ENCODE measurements around the gene HAPSTR1.
"Not testable (repeated sequence)": the region's sequence is repeated elsewhere in the genome, so short reads cannot be mapped to it uniquely, and the experiment has no call there.

Gene HAPSTR1, protein sequence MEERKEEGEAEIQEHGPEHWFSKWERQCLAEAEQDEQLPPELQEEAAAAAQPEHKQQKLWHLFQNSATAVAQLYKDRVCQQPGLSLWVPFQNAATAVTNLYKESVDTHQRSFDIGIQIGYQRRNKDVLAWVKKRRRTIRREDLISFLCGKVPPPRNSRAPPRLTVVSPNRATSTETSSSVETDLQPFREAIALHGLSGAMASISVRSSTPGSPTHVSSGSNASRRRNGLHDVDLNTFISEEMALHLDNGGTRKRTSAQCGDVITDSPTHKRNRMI

DNA sequence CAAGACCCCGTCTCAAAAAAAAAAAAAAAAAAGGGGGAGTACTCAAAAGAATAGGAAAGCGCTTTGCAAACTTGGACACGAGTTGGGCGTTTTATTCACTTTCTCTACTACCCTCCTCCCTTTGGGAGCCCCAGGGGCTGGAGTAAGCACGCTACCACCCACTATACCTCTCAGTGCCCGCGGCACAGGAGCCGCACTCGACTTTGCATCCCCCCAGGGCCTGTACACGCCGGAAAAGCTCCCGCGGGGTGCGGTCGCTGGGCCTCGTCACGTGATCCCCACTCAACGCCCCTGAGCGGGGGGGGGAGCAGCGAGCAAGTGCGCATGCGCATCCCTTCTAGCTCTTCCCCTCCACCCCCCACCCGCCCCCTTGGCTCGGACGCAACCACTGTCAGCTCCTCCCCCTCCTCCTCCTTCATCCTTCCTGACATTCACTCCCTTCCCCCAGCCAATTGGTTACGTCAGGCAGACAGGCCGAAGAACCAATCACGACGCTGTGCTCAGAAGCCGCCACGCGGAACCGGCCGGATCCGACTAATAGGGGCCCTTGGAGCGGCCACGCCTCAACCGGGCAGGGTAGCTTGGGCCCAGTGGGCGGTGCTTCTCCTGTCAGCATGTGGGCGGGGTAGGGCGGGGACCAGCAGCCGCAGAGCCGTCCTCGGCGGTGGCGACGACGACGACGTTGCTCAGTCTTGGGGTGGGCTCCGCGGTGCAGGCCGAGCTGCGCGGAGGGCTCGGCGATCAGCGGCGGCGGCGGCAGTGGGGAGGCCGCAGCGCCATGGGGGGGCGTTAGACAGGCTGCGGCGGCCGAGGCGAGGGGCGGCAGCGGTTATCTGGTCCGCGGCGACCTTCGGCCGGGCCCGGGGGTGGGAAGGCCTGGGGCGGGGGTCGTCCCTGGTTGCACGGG, at the start of gene HAPSTR1:
Gene HAPSTR1, plus strand, starts transcription at position 685 of the 907 bp plus-strand sequence. CDS start 401 bp downstream, outside the sequence.
- DNase-seq (ENCODE audit: low read depth, low spot score), result peak; percentile 99

DNA sequence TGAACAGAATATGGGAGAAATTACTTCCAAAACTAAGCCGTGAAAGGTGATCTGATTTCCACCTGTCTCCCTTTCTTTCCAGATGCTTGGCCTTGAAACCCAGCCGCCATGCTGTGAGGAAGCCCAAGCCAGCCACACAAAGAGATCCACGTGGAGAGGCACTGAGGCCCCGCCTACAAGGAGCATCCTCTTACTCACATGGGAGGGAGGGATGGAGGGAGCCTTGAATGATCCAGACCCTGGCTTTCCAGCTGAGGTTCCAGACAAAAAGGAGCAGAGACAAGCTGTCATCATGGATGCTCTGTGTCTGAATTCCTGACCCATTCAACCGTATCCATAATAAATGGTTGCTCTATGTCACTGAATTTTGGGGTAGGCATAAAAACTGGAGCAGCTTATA, 48.9 kb upstream of the HAPSTR1 start:
- no peak for DNase-seq (ENCODE audit: low read depth, low spot score)

DNA sequence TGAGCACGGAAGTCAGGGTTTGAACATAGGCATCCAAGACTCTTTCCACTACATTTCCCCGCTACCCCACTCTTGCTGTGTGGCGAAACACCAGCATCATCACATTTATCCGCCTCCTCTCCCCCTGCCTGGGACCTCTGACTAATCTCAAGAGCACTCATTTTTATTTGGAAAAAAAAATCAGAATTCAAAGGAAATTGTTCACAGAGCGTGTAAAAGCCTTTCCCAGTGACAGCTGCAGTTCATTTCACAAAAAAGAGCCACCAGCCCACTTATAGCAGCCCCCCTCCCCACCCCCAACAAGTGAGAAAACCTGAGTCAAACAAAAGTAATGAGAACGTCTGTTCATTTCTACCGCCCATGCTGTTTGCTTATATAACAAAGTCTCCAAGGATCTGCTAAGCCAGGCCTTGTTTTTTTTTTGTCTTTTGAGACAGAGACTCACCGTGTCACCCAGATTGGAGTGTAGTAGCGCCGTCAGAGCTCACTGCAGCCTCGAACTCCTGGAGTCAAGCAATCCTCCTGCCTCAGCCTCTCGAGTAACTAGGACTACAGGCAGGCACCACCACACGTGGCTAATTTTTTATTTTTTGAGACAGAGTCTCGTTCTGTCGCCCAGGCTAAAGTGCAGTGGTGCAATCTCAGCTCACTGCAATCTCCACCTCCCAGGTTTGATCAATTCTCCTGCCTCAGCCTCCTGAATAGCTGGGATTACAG, 48.3 kb upstream of the HAPSTR1 start:
- DNase-seq (ENCODE audit: low read depth, low spot score), result no peak

DNA sequence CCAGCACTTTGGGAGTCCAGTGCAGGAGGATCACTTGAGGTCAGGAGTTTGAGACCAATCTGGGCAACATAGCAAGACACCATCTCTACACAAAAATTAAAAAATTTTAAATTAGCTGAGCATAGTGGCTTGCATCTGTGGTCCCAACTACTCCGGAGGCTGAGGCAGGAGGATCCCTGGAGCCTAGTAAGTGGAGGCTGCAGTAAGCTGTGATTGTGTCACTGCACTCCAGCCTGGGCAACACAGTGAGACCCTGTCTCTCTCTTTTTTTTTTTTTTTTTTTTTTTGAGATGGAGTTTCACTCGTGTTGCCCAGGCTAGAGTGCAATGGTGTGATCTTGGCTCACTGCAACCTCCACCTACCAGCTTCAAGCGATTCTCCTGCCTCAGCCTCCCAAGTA, 45.9 kb upstream of the HAPSTR1 start:
- not testable (repeated sequence) for DNase-seq (ENCODE audit: low read depth, low spot score)

DNA sequence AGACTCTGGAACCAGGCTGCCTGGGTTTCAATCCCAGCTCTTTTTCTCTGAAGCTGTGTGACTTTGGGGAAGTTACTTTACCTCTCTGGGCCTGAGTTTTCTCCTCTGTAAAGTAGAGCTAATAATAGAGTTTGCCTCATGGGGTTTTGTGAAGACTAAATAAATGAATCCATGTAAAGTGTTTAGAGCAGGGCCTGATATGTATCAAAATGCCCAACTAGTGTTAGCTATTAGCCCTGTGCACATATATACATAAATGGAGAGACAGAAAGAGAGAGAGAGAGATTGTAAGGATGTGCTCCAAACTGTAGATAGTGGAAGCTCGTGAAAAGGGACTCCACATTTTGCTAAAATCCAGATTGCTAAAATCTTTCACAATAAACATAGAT, 44.8 kb upstream of the HAPSTR1 start:
- DNase-seq (ENCODE audit: low read depth, low spot score), result no peak

DNA sequence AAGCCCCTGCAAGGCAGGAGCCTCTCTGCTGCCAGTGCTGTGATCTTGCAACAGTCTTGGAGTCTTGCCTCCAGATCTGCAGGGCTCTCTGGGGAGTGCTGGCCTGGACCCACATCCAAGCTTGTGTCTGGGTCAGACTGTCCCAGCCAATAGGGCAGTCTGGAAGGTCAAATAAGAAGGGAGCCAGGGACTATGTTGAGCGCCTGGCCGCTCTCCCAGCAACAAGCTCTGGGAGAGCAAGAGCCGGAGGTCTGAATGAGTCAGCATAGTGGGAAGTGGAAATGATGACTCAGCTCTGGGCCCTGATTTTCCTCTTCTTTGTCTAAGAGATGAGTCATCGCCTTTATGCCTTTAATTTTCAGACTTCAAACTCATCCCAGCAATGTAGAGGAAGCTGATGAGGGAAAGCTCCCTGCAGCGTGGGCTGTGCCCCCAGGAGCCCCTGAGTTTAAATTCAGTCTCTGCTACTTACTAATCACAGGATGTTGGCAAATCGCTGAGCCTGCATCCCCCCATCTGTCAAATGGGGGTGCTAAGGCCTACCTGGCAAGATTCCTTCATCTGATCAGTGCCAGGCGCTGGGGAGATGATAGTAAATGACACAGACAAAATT, 43.6 kb upstream of the HAPSTR1 start:
- DNase-seq (ENCODE audit: low read depth, low spot score), result peak; percentile 95

DNA sequence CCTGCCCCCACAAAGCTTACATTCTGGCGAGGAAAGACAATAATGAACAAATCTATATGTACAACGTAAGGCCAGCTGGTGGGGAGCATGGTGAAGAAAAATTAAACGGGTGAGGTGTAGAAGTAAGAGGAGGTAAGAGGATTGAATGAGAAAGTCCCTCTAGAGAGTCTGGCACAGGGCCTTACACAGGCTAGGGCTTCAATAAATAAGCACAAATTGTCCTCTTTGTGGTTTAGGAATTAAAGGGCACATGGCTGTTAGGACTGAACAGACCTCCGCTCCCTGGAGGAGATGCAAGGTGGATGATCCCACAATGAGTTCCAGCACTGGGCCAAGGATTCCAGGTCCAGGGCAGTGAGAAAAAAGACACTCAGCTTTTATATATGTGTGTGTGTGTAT, 43.1 kb upstream of the HAPSTR1 start:
- no peak for DNase-seq (ENCODE audit: low read depth, low spot score)

DNA sequence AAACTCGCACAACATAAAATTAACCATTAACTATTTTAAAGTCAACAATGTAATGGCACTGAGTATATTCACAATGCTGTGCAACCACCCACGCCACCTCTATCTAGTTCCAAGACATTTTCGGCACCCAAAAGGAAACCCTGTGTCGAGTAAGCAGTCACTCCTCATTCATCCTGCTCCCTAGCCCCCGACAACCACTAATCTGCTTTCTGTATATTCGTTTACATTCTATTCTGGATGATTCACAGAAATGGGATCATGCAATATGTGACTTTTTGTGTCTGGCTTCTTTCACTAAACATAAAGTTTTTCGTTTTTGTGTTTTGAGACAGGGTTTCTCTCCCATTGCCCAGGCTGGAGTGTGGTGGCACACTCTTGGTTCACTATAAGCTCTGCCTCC, 42.2 kb upstream of the HAPSTR1 start:
- DNase-seq (ENCODE audit: low read depth, low spot score), result no peak

DNA sequence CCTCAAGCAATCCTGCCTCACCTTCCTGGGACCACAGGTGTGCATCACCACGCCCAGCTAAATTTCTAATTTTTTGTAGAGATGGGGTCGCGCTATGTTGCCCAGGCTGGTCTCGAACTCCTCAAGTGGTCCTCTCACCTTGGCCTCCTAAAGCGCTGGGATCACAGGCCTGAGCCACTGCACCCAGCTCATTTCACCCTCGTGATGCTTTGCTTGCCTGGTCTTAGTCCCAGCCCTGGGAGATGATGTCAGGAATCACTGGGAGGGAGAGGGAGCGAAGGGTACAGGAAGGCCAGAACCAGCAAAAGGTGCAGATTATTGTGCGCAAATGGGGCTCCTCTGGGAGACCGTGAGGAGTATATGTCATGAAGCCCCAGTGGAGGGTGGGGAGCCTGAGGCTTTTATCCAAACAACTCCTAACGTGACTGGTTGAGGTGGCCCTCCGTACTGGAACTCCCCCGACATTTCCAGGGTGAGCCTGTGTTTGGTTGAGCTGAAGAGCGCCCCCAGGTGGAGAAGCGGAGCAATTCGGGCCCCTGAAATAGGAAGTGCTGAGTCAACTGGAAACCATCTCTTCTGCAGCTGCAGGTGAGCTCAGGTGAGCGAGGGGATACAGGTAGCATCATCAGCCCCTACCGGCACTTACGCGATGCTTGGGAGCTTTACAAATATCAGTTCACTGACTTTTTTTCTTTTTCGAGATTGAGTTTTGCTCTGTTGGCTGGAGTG, 41.2 kb upstream of the HAPSTR1 start:
- no peak for DNase-seq (ENCODE audit: low read depth, low spot score)

DNA sequence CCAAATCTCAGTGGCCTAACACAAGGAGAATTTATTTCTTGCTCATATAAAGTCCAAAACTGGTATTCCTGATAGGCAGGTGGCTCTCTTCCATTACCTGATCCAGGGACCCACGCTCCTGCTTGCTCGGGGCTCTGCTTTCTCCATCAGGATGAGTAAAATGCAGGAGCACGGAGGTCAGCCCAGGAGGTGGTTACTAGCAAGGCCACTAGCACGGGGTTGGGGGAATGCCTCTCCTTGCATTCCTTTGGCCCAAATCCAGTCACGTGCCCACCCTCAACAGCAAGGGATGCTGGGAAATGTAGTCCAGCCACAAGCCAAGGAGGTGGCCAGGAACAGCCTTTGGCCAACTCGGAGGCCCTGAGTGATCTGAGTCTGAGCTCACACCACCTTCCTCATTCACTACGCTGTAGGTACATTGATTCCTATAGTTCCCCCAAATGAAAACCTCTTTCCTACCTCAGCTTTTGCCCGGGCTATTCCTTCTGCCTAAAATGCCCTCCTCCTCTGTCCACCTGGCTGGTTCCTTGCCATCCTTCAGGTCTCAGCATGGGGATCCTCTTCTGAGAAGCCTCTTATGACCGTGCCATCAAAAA, 38.3 kb upstream of the HAPSTR1 start:
- DNase-seq (ENCODE audit: low read depth, low spot score), result no peak

DNA sequence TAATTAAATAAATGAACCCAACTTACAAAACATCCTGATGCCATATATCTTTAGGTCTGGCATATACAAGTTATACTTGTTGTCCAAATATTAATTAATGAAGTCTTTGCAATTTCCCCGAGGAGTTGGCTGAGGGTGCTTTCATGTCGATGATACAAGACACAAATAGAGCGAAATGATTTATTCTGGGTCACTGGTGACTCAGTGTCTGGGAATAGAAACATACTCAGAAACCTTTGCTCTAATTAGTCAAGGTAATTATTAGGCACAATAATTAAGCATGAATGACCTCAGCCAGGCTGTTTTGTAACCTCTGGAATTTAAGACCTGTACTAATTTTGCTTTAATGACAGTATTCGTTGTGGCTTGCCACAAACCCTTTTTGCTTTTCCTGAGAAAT, 37.0 kb upstream of the HAPSTR1 start:
- DNase-seq (ENCODE audit: low read depth, low spot score), result no peak

DNA sequence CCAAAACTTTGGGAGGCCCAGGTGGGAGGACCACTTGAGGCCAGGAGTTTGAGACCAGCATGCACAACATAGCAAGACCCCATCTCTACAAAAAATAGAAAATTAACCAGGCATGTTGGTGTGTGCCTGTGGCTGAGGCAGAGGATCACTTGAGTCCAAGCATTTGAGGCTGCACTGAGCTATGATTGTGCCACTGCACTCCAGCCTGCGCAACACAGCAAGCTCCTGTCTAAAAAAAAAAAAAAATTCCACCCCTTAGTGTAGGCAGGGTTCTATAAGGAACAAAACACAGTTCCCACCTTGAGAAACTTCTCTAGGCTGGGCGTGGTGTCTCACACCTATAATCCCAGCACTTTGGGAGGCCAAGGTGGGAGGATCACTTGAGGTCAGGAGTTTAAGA, 36.3 kb upstream of the HAPSTR1 start:
- DNase-seq (ENCODE audit: low read depth, low spot score), result no peak

DNA sequence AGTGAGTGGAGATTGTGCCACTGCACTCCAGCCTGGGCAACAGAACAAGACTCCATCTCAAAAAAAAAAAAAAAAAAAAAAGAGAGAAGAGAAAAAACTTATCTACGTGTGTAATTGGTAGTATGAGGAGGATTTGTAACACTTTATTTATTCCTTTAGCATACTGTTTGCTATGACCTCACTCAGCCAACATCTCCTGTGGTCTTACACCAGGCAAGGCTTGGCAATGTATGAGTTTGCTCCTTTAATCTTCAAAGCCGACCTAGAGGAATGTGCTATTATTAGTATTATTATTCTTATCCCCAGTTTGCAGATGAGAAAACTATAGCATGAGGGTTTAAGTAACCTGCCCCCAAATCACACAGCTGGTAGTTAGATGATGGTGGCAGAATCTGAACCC, 35.8 kb upstream of the HAPSTR1 start:
- no peak for DNase-seq (ENCODE audit: low read depth, low spot score)

DNA sequence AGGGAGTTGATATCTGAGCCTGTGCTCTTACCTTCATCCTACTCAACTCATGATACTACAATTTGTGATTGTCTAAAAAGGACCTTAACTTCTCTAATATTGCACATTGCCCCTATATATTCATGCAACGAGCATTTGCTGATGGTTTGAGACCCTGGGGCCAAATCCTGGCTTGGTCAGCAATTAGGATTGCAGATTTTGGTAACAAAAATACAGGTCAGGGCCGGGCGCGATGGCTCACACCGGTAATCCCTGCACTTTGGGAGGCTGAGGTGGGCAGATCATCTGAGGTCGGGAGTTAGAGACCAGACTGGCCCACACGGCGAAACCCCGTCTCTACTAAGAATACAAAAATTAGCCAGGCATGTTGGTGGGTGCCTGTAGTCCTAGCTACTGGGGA, 35.4 kb upstream of the HAPSTR1 start:
- DNase-seq (ENCODE audit: low read depth, low spot score), result no peak

DNA sequence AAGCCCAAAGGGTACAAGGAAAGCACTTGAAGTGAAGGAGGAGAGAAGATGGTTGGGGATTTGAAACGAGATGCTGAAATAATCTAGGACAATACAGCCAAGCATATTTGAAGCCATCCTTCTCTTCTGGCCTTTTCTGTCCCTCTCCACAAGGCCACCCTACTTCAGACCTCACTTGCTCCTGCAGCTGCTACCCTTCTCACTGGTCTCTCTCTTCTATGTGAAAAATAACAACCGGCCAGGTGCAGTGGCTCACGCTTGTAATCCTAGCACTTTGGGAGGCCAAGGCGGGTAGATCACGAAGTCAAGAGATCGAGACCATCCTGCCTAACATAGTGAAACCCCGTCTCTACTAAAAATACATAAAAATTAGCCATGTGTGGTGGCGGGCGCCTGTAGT, 33.2 kb upstream of the HAPSTR1 start:
- DNase-seq (ENCODE audit: low read depth, low spot score), result no peak

DNA sequence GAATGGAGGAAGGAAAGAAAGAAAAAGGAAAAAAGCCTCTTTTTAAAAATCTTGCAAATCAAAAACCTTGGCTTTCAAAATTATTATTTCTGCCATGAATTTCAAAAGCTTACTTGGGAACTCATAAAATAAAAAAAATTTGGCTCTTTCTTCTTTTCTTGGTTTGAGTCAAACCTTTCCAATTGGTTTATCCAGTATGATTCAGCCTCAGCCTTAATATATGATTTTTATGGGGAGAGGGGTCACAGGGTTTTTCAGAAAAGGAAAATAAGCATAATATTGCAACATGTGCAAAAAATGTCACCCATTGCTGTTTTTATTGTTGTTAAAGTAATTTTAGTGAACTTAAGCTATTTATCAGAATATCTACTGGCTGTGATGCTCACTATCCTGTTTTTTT, 31.2 kb upstream of the HAPSTR1 start:
- no peak for DNase-seq (ENCODE audit: low read depth, low spot score)

DNA sequence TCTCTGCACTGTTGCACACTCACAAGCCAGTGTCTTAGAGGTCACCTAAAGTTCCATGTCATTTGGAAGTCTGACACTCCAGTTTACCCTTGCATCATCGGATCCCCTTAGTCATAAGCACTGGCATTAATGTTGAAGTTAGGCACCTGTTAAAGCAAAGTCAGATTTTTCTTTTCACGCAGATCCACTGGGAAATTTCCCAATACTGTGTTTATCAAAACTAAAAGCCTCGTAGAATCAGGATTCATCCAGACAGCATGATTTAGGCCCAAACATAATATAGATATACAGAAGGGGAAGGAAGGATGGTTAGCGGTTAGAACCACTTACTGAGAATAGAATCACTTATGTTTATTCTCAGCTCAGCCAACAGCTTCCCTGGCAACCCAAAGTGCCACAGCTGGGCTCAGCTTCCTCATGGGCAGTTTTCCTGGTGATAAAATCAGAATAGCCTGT, 30.1 kb upstream of the HAPSTR1 start:
- DNase-seq (ENCODE audit: low read depth, low spot score), result no peak

DNA sequence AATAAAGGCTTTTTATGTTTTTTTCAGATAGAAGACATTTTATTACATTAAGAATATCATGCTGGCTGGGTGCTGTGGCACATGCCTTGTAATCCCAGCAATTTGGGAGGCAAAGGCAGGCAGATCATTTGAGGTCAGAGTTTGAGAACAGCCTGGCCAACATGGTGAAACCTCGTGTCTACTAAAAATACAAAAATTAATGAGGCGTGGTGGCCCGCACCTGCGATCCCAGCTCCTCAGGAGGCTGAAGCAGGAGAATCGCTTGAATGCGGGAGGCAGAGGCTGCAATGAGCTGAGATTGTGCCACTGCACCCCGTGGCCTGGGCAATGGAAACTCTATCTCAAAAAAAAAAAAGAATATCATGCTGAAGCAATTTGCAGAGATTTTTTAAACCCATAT, 29.1 kb upstream of the HAPSTR1 start:
- no peak for DNase-seq (ENCODE audit: low read depth, low spot score)

DNA sequence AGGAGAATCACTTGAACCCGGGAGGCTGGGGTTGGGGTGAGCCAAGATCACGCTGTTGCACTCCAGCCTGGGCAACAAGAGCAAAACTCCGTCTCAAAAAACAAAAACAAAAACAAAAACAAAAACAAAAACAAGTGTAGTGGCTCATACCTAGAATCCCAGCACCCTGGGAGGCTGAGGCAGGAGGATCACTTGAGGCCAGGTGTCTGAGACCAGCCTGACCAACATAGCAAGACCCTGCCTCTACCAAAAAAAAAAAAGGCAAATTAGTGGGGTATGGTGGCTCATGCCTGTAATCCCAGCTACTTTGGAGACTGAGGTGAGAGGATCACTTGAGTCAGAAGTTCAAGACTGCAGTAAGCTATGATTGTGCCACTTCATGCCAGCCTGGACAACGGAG, 26.4 kb upstream of the HAPSTR1 start:
- no peak for DNase-seq (ENCODE audit: low read depth, low spot score)

DNA sequence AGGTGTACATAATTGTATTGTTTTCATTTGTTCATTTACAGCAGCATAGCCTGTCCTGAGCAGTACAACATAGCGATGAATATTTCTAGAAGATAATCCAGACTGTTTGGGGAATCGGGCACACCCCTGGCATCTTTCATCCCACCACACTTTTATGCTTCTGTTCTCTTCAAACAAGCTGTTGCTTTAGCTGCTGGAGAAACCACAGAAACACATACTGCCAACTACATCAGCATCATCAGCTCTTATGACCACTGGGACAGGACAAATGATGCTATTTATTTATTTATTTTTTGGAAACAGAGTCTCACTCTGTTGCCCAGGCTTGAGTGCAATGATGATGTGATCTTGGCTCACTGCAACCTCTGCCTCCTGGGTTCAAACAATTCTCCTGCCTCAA, 22.6 kb upstream of the HAPSTR1 start:
- DNase-seq (ENCODE audit: low read depth, low spot score), result no peak

DNA sequence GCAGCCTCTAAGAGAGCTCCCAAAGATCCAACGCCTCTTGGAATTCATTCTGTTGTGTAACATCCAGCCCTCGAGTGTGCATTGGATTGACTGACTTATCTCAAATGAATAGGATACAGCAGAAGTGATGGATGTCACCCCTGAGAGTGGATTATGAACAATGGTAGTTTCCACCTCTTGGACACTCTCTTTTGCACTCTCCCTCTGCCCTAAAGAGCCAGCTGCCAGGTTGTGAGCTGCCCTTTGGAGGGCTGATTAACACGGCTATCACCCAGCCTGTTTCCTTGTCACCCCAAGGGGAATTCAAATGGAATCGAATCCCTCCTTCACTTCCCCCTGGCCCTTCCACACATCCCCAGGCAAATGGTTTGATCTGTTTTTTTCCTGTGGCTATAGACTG, 21.2 kb upstream of the HAPSTR1 start:
- DNase-seq (ENCODE audit: low read depth, low spot score), result no peak

Data from brain pericyte (primary cell).